ENCODE results near the gene FETUB.

DNA sequence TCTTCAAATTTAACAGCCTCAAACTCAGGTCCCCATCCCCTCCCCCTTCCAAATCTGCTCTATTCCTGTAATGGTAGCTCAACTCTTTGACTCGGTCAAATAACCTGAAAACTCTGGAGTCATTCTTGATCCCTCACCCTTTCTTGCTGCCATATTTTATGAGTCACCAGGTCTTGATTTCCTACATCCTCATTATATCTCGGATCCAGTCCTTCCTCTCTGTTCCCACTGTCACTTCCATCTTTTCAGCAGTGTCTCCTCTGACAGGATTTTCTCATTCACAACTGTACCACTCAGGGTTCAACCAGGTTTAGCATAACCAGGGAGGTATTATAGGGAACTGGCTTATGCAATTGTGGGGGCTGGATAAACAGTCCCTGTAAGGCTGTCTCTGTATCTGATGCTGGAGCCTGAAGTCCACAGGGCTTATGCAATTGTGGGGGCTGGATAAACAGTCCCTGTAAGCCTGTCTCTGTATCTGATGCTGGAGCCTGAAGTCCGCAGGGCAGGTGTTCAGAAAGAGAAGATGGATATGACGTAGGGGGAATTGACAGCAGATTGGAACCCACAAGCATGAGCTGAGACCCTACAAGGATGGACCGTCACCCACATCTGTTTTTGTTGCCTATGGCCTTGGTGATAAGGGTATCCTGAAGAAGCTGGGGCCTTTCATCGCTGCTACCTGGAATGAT lies 9.1 kb upstream of the FETUB start:
- TF ChIP-seq, protein P1, sequence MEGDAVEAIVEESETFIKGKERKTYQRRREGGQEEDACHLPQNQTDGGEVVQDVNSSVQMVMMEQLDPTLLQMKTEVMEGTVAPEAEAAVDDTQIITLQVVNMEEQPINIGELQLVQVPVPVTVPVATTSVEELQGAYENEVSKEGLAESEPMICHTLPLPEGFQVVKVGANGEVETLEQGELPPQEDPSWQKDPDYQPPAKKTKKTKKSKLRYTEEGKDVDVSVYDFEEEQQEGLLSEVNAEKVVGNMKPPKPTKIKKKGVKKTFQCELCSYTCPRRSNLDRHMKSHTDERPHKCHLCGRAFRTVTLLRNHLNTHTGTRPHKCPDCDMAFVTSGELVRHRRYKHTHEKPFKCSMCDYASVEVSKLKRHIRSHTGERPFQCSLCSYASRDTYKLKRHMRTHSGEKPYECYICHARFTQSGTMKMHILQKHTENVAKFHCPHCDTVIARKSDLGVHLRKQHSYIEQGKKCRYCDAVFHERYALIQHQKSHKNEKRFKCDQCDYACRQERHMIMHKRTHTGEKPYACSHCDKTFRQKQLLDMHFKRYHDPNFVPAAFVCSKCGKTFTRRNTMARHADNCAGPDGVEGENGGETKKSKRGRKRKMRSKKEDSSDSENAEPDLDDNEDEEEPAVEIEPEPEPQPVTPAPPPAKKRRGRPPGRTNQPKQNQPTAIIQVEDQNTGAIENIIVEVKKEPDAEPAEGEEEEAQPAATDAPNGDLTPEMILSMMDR (conservative IDR thresholded peaks at IDR 0.05; ENCODE audit: low read length): no peak
- no peak for TF ChIP-seq EZH2phosphoT487 (IDR thresholded peaks at IDR 0.05; ENCODE audit: borderline replicate concordance, low read depth, low read length)

Measured in OCI-LY7 (cell line).